Thymus (tissue), 11 donors: Measurements from ENCODE around the gene NINJ1. TPM values are rescaled to one million over a fixed set of nuclear protein-coding genes. Genes with fewer than 3 reads are reported as not detected.

Experiments used
- DNase-seq, 9 donors: peaks; one replicate each; pipeline ENCODE4 v3.0.0-alpha.2; 2013; ENCODE audit warnings: low spot score in 9 of 9, low read depth in 6 of 9, missing footprints in 1 of 9
- H3K27ac ChIP-seq, 2 donors: one replicate each; pipeline ENCODE4 v1.5.1; 2013; ENCODE audit warnings: control low read depth in 1 of 2, low read depth in 1 of 2, low read length in 1 of 2, mild to moderate bottlenecking in 1 of 2, moderate library complexity in 1 of 2
- H3K27me3 ChIP-seq, 2 donors: one replicate each; pipeline ENCODE4 v1.5.1; 2013; ENCODE audit warnings: low read length in 1 of 2; ENCODE audit not compliant: control insufficient read depth in 2 of 2, insufficient read depth in 1 of 2
- H3K36me3 ChIP-seq, 2 donors: one replicate each; pipeline ENCODE4 v1.5.1; 2013; ENCODE audit warnings: low read length in 1 of 2, mild to moderate bottlenecking in 1 of 2, moderate library complexity in 1 of 2; ENCODE audit not compliant: control insufficient read depth in 2 of 2, insufficient read depth in 2 of 2
- H3K4me1 ChIP-seq, 2 donors: one replicate each; pipeline ENCODE4 v1.5.1; 2013; ENCODE audit warnings: low read length in 2 of 2; ENCODE audit not compliant: control insufficient read depth in 2 of 2, insufficient read depth in 2 of 2
- H3K4me3 ChIP-seq, 2 donors: one replicate each; pipeline ENCODE4 v1.5.1; 2013; ENCODE audit warnings: low read length in 2 of 2, control low read depth in 1 of 2, mild to moderate bottlenecking in 1 of 2
- H3K9me3 ChIP-seq, 2 donors: one replicate each; pipeline ENCODE4 v1.5.1; 2013; ENCODE audit warnings: low read length in 1 of 2, mild to moderate bottlenecking in 1 of 2; ENCODE audit not compliant: control insufficient read depth in 2 of 2, insufficient read depth in 1 of 2
- WGBS: extraction: QIAGEN DNeasy Blood & Tissue Kit; methylation state at CpG from one replicate; pipeline ENCODE4 v1.1.7; 2013; 5-methylcytosine and 5-hydroxymethylcytosine counted together
- polyA plus RNA-seq: library from polyadenylated mRNA; stranded (reverse); fragments of 200-250 nt; gene quantifications from one replicate; pipeline ENCODE4 v1.2.3, GENCODE V29; 2013
- total RNA-seq: library from RNA; stranded (reverse); fragments of 120-200 nt; gene quantifications from one replicate; pipeline ENCODE4 v1.2.4, GENCODE V29; 2013
- donor health status: healthy.

NINJ1 gene
- total and polyA plus RNA-seq, 2 donors, result 30.0 to 39.4 TPM

- Histone ChIP-seq H3K36me3 (no peaks in the 10 kb centered on the region), H3K4me1 (peaks cover 26 to 64% of the 10 kb centered on the region in 2 donors), H3K27ac (peak overlapping the region; percentile 95), H3K9me3 (no peaks in the 10 kb centered on the region), H3K27me3 (no peaks in the 10 kb centered on the region), H3K4me3 (peak overlapping the region; percentile 57 to 62)
- peak in 2 of 9 donors; percentile 31 to 63 for DNase-seq
- WGBS, result 55% methylated on average over 11 of the region's 11 CpGs
Measured at GRCh38 chr9:93094658-93095204, 39.3 kb downstream of the NINJ1 start.

GRCh38 chr9:93093877-93094657, 40.0 kb downstream of the NINJ1 start:
- DNase-seq, result no peak
- Histone ChIP-seq H3K4me3 (no peak overlapping the region), H3K9me3 (no peaks in the 10 kb centered on the region), H3K36me3 (no peaks in the 10 kb centered on the region), H3K27me3 (no peaks in the 10 kb centered on the region), H3K27ac (peak overlapping the region; percentile 95), H3K4me1 (peaks cover 26 to 58% of the 10 kb centered on the region in 2 donors)
- 76% methylated on average over 7 of the region's 7 CpGs for WGBS

- H3K36me3 ChIP-seq, result no peaks in the 10 kb centered on the region
- DNase-seq, result peak in 1 of 9 donors; percentile 38
- peak overlapping the region in 1 of 2 donors; percentile 95 for H3K27ac ChIP-seq
- 40% methylated on average over 11 of the region's 11 CpGs for WGBS
- no peaks in the 10 kb centered on the region for H3K9me3 ChIP-seq
- no peaks in the 10 kb centered on the region for H3K27me3 ChIP-seq
- peaks cover 23 to 52% of the 10 kb centered on the region in 2 donors for H3K4me1 ChIP-seq
- H3K4me3 ChIP-seq, result no peak overlapping the region
Measured at GRCh38 chr9:93093127-93093876, 40.7 kb downstream of the NINJ1 start.

GRCh38 chr9:93092251-93092991, 41.6 kb downstream of the NINJ1 start:
- Histone ChIP-seq H3K4me3 (no peak overlapping the region), H3K9me3 (no peaks in the 10 kb centered on the region), H3K27ac (peak overlapping the region in 1 of 2 donors; percentile 95), H3K27me3 (no peaks in the 10 kb centered on the region), H3K4me1 (peaks cover 19 to 43% of the 10 kb centered on the region in 2 donors), H3K36me3 (peaks cover 0 to 3% of the 10 kb centered on the region in 2 donors)
- WGBS, result 94% methylated on average over 7 of the region's 7 CpGs
- DNase-seq, result no peak

GRCh38 chr9:93091453-93092081, 42.5 kb downstream of the NINJ1 start:
- 77% methylated on average over 3 of the region's 3 CpGs for WGBS
- H3K27me3 ChIP-seq, result no peaks in the 10 kb centered on the region
- no peak overlapping the region for H3K4me3 ChIP-seq
- H3K27ac ChIP-seq, result no peak overlapping the region
- DNase-seq, result no peak
- no peaks in the 10 kb centered on the region for H3K9me3 ChIP-seq
- peaks cover 12 to 34% of the 10 kb centered on the region in 2 donors for H3K4me1 ChIP-seq
- peaks cover 4 to 6% of the 10 kb centered on the region in 2 donors for H3K36me3 ChIP-seq

GRCh38 chr9:93091056-93091452, 43.0 kb downstream of the NINJ1 start:
- Histone ChIP-seq H3K4me1 (peaks cover 12 to 33% of the 10 kb centered on the region in 2 donors), H3K27ac (no peak overlapping the region), H3K27me3 (no peaks in the 10 kb centered on the region), H3K9me3 (no peaks in the 10 kb centered on the region), H3K4me3 (no peak overlapping the region), H3K36me3 (peaks cover 6 to 9% of the 10 kb centered on the region in 2 donors)
- no peak for DNase-seq
- WGBS, result 95% methylated on average over 4 of the region's 4 CpGs

GRCh38 chr9:93090091-93090655, 43.9 kb downstream of the NINJ1 start:
- Histone ChIP-seq H3K4me1 (peaks cover 12 to 32% of the 10 kb centered on the region in 2 donors), H3K9me3 (peaks cover 2 to 3% of the 10 kb centered on the region in 2 donors), H3K4me3 (no peak overlapping the region), H3K27ac (no peak overlapping the region), H3K36me3 (peaks cover 13 to 17% of the 10 kb centered on the region in 2 donors), H3K27me3 (no peaks in the 10 kb centered on the region)
- no peak for DNase-seq
- WGBS, result 98% methylated on average over 8 of the region's 8 CpGs

GRCh38 chr9:93089481-93089991, 44.5 kb downstream of the NINJ1 start:
- H3K36me3 ChIP-seq, result peaks cover 18 to 22% of the 10 kb centered on the region in 2 donors
- no peaks in the 10 kb centered on the region for H3K27me3 ChIP-seq
- peaks cover 6 to 25% of the 10 kb centered on the region in 2 donors for H3K4me1 ChIP-seq
- no peak for DNase-seq
- WGBS, result 97% methylated on average over 12 of the region's 12 CpGs
- H3K27ac ChIP-seq, result no peak overlapping the region
- peaks cover 2 to 3% of the 10 kb centered on the region in 2 donors for H3K9me3 ChIP-seq
- H3K4me3 ChIP-seq, result no peak overlapping the region
